Measurements from ENCODE around the gene CLMP. TPM values are rescaled to one million over a fixed set of nuclear protein-coding genes. Genes with fewer than 3 reads are reported as not detected.

CLMP gene
- total and polyA plus RNA-seq, 9 of the 15 experiments (the other 6 are each of a cell fraction or from before 2014, with no cell fraction given) = 0.02 to 0.15 (median 0.03) TPM; not detected in 6

DNA sequence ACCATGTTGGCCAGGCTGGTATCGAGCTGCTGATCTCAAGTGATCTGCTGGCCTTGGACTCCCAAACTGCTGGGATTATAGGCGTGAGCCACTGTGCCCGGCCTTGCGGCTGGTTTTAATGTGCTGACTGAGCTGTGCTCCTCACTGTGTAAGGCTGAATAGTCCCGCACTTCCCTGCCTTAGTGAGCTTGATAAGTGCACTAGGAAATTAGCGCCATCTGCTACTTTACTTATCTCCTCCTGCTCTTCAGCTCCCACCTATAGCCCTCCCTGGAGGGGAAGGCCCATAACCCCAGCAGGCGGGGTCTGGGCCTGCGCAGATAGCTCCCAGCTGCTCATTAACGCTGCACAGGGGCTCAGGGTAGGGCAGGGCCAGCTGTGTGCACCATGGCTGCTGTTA, 49.4 kb downstream of the CLMP start:
- no peak for FAIRE-seq
- no peaks in the 10 kb centered on the region for H3K36me3 ChIP-seq (ENCODE audit: control insufficient read depth, insufficient read depth, low read length)
- H3K4me2 ChIP-seq (ENCODE audit: insufficient read depth, low read length) = no peak overlapping the region
- H3K4me1 ChIP-seq (replicated peaks in 1 of 2; ENCODE audit: control insufficient read depth in 2 of 2, insufficient read depth in 2 of 2, low read length in 2 of 2) = no peaks in the 10 kb centered on the region
- intact Hi-C loops (cut with micrococcal nuclease) = no loop called here
- BruUV-seq (replicated peaks) = no TSS peak
- no peak overlapping the region for H3K9ac ChIP-seq (ENCODE audit: insufficient read depth in 1 of 2, low read depth in 2 of 2, low read length in 2 of 2)
- H2AFZ ChIP-seq (ENCODE audit: low read depth, low read length) = no peak overlapping the region
- WGBS (ENCODE audit: insufficient coverage, low coverage, missing lambda C conversion rate) = 1% methylated on average over 8 of the region's 9 CpGs
- ChIA-PET CTCF (ENCODE audit: low intra/inter-chr PET ratio) (no interaction called here), POLR2A (interaction anchor here (0.6 kb wide), 1 partner anchor 527 kb away, joined by 4 read pairs; no protein-coding TSS in a partner anchor)
- H3K79me2 ChIP-seq (ENCODE audit: control insufficient read depth, insufficient read depth, low read length) = no peaks in the 10 kb centered on the region
- no peaks in the 10 kb centered on the region for H4K20me1 ChIP-seq (replicated peaks; ENCODE audit: control insufficient read depth, insufficient read depth, low read length)
- DNase-seq (ENCODE audit: extremely low read depth in 1 of 4, low spot score in 3 of 4) = peak in 1 of 4 experiments; percentile 4
- in situ Hi-C loops (cut with MboI) = no loop called here
- H3K4me3 ChIP-seq = no peak overlapping the region
- ATAC-seq = no peak; the same call in 2 of the 3 replicates
- H3K27ac ChIP-seq (ENCODE audit: extremely low read depth, low read depth, low read length) = no peak overlapping the region
- H3K9me3 ChIP-seq (replicated peaks; ENCODE audit: control insufficient read depth, insufficient read depth, low read depth, low read length) = no peaks in the 10 kb centered on the region
- H3K9me1 ChIP-seq (ENCODE audit: control insufficient read depth, insufficient read depth, low read length) = no peaks in the 10 kb centered on the region
- peaks cover 15 to 46% of the 10 kb centered on the region in 2 experiments; a peak in 4 of 5 replicates for H3K27me3 ChIP-seq (ENCODE audit: control insufficient read depth in 2 of 2, insufficient read depth in 2 of 2, low read length in 2 of 2)
- TF ChIP-seq, protein P1, sequence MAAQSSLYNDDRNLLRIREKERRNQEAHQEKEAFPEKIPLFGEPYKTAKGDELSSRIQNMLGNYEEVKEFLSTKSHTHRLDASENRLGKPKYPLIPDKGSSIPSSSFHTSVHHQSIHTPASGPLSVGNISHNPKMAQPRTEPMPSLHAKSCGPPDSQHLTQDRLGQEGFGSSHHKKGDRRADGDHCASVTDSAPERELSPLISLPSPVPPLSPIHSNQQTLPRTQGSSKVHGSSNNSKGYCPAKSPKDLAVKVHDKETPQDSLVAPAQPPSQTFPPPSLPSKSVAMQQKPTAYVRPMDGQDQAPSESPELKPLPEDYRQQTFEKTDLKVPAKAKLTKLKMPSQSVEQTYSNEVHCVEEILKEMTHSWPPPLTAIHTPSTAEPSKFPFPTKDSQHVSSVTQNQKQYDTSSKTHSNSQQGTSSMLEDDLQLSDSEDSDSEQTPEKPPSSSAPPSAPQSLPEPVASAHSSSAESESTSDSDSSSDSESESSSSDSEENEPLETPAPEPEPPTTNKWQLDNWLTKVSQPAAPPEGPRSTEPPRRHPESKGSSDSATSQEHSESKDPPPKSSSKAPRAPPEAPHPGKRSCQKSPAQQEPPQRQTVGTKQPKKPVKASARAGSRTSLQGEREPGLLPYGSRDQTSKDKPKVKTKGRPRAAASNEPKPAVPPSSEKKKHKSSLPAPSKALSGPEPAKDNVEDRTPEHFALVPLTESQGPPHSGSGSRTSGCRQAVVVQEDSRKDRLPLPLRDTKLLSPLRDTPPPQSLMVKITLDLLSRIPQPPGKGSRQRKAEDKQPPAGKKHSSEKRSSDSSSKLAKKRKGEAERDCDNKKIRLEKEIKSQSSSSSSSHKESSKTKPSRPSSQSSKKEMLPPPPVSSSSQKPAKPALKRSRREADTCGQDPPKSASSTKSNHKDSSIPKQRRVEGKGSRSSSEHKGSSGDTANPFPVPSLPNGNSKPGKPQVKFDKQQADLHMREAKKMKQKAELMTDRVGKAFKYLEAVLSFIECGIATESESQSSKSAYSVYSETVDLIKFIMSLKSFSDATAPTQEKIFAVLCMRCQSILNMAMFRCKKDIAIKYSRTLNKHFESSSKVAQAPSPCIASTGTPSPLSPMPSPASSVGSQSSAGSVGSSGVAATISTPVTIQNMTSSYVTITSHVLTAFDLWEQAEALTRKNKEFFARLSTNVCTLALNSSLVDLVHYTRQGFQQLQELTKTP (IDR thresholded peaks at IDR 0.05; ENCODE audit: low read depth in 1 of 2, partially characterized antibody in 2 of 2) = no peak
- TF ChIP-seq, protein P2, sequence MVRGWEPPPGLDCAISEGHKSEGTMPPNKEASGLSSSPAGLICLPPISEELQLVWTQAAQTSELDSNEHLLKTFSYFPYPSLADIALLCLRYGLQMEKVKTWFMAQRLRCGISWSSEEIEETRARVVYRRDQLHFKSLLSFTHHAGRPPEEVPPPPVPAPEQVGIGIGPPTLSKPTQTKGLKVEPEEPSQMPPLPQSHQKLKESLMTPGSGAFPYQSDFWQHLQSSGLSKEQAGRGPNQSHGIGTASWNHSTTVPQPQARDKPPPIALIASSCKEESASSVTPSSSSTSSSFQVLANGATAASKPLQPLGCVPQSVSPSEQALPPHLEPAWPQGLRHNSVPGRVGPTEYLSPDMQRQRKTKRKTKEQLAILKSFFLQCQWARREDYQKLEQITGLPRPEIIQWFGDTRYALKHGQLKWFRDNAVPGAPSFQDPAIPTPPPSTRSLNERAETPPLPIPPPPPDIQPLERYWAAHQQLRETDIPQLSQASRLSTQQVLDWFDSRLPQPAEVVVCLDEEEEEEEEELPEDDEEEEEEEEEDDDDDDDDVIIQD (CRISPR knock-in tag; IDR thresholded peaks at IDR 0.05) = no peak
- TF ChIP-seq, protein P3, sequence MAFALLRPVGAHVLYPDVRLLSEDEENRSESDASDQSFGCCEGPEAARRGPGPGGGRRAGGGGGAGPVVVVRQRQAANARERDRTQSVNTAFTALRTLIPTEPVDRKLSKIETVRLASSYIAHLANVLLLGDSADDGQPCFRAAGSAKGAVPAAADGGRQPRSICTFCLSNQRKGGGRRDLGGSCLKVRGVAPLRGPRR (CRISPR knock-in tag; IDR thresholded peaks at IDR 0.05) = no peak
- TF ChIP-seq, protein P4, sequence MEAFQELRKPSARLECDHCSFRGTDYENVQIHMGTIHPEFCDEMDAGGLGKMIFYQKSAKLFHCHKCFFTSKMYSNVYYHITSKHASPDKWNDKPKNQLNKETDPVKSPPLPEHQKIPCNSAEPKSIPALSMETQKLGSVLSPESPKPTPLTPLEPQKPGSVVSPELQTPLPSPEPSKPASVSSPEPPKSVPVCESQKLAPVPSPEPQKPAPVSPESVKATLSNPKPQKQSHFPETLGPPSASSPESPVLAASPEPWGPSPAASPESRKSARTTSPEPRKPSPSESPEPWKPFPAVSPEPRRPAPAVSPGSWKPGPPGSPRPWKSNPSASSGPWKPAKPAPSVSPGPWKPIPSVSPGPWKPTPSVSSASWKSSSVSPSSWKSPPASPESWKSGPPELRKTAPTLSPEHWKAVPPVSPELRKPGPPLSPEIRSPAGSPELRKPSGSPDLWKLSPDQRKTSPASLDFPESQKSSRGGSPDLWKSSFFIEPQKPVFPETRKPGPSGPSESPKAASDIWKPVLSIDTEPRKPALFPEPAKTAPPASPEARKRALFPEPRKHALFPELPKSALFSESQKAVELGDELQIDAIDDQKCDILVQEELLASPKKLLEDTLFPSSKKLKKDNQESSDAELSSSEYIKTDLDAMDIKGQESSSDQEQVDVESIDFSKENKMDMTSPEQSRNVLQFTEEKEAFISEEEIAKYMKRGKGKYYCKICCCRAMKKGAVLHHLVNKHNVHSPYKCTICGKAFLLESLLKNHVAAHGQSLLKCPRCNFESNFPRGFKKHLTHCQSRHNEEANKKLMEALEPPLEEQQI (IDR thresholded peaks at IDR 0.05) = no peak
- no peak for TF ChIP-seq ZNF316 (IDR thresholded peaks at IDR 0.05)
- TF ChIP-seq, protein P5, sequence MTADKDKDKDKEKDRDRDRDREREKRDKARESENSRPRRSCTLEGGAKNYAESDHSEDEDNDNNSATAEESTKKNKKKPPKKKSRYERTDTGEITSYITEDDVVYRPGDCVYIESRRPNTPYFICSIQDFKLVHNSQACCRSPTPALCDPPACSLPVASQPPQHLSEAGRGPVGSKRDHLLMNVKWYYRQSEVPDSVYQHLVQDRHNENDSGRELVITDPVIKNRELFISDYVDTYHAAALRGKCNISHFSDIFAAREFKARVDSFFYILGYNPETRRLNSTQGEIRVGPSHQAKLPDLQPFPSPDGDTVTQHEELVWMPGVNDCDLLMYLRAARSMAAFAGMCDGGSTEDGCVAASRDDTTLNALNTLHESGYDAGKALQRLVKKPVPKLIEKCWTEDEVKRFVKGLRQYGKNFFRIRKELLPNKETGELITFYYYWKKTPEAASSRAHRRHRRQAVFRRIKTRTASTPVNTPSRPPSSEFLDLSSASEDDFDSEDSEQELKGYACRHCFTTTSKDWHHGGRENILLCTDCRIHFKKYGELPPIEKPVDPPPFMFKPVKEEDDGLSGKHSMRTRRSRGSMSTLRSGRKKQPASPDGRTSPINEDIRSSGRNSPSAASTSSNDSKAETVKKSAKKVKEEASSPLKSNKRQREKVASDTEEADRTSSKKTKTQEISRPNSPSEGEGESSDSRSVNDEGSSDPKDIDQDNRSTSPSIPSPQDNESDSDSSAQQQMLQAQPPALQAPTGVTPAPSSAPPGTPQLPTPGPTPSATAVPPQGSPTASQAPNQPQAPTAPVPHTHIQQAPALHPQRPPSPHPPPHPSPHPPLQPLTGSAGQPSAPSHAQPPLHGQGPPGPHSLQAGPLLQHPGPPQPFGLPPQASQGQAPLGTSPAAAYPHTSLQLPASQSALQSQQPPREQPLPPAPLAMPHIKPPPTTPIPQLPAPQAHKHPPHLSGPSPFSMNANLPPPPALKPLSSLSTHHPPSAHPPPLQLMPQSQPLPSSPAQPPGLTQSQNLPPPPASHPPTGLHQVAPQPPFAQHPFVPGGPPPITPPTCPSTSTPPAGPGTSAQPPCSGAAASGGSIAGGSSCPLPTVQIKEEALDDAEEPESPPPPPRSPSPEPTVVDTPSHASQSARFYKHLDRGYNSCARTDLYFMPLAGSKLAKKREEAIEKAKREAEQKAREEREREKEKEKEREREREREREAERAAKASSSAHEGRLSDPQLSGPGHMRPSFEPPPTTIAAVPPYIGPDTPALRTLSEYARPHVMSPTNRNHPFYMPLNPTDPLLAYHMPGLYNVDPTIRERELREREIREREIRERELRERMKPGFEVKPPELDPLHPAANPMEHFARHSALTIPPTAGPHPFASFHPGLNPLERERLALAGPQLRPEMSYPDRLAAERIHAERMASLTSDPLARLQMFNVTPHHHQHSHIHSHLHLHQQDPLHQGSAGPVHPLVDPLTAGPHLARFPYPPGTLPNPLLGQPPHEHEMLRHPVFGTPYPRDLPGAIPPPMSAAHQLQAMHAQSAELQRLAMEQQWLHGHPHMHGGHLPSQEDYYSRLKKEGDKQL (CRISPR knock-in tag; IDR thresholded peaks at IDR 0.05; ENCODE audit: borderline replicate concordance) = no peak
- no peak for TF ChIP-seq WHSC1 (IDR thresholded peaks at IDR 0.05; ENCODE audit: low read length)
- TF ChIP-seq RFX7 (CRISPR knock-in tag; IDR thresholded peaks at IDR 0.05) = no peak

All from K562 (cell line).